SK-N-SH (cell line): Measurements from ENCODE around the gene RAPGEF4. TPM values are rescaled to one million over a fixed set of nuclear protein-coding genes. Genes with fewer than 3 reads are reported as not detected.

Experiments
- CTCF ChIA-PET: fragments of 300-600, 350-600 bp; formaldehyde crosslinking; extraction: SDS; loops from one replicate; lab custom pipeline; 2021; lab: Yijun Ruan, JAX
- POLR2A ChIA-PET: fragments of 350-600 bp; sonication (Branson Sonifier 250); formaldehyde crosslinking; extraction: SDS; loops from one replicate; lab custom pipeline; 2020; ENCODE audit warnings: antibody characterized with exemption, inconsistent platforms; lab: Yijun Ruan, JAX
- DNase-seq: peaks from one replicate; pipeline ENCODE4 v3.0.0; 2012
- H2AFZ ChIP-seq: fragments of 200-600 bp; sonication (generic); 2 replicates; pipeline ENCODE4 v1.8.1; 2016; ENCODE audit warnings: antibody characterized with exemption, mild to moderate bottlenecking, low read depth
- H3F3A ChIP-seq: fragments of 200-600 bp; sonication (generic); replicated peaks from 2 replicates; pipeline ENCODE3; 2016; ENCODE audit warnings: antibody characterized with exemption, mild to moderate bottlenecking; ENCODE audit not compliant: insufficient read depth
- H3K27ac ChIP-seq, 2 experiments: fragments of 200-500 bp in 1 of 2; fragments of 200-600 bp in 1 of 2; sonication (Bioruptor generic) in 1 of 2; sonication (generic), shearing (Covaris generic) in 1 of 2; 2 replicates each; pipeline versions ENCODE4 v1.5.1 to v1.6.1; 2014 to 2016; ENCODE audit warnings: low read depth in 2 of 2, inconsistent platforms in 1 of 2, low read length in 1 of 2, mild to moderate bottlenecking in 1 of 2, mixed read lengths in 1 of 2
- H3K27me3 ChIP-seq: fragments of 200-600 bp; sonication (generic), shearing (Covaris generic); 2 replicates; pipeline ENCODE4 v1.6.1; 2016; ENCODE audit warnings: mixed run types; ENCODE audit not compliant: insufficient read depth
- H3K36me3 ChIP-seq, 2 experiments: fragments of 200-500 bp in 1 of 2; fragments of 200-600 bp in 1 of 2; sonication (Bioruptor generic) in 1 of 2; sonication (generic) in 1 of 2; replicated peaks in 1 of 2; 2 replicates each; pipeline versions ENCODE3 to v1.5.1; 2014 to 2016; ENCODE audit warnings: low read length in 1 of 2, mild to moderate bottlenecking in 1 of 2; ENCODE audit not compliant: insufficient read depth in 2 of 2, control insufficient read depth in 1 of 2
- H3K4me1 ChIP-seq, 2 experiments: fragments of 200-500 bp in 1 of 2; fragments of 200-600 bp in 1 of 2; sonication (Bioruptor generic) in 1 of 2; sonication (generic), shearing (Covaris generic) in 1 of 2; 2 replicates each; pipeline versions ENCODE4 v1.5.1 to v1.6.1; 2014 to 2016; ENCODE audit warnings: low read depth in 1 of 2, low read length in 1 of 2, mixed run types in 1 of 2; ENCODE audit not compliant: insufficient read depth in 2 of 2, control insufficient read depth in 1 of 2
- H3K4me2 ChIP-seq: fragments of 200-600 bp; sonication (generic), shearing (Covaris generic); 2 replicates; pipeline ENCODE4 v1.6.1; 2017; ENCODE audit warnings: mixed run types
- H3K4me3 ChIP-seq, 2 experiments: fragments of 200-500 bp in 1 of 2; fragments of 200-600 bp in 1 of 2; sonication (Bioruptor generic) in 1 of 2; sonication (generic), shearing (Covaris generic) in 1 of 2; 2 replicates each; pipeline versions ENCODE4 v1.5.1 to v1.8.1; 2014 to 2016; ENCODE audit warnings: low read depth in 2 of 2, inconsistent platforms in 1 of 2, low read length in 1 of 2, mild to moderate bottlenecking in 1 of 2, mixed read lengths in 1 of 2, moderate library complexity in 1 of 2
- H3K79me2 ChIP-seq: fragments of 200-600 bp; sonication (generic); 2 replicates; pipeline ENCODE4 v1.8.1; 2017; ENCODE audit warnings: mild to moderate bottlenecking; ENCODE audit not compliant: insufficient read depth
- H3K9ac ChIP-seq: fragments of 200-600 bp; sonication (generic); 2 replicates; pipeline ENCODE4 v1.6.1; 2017; ENCODE audit warnings: mixed run types
- H3K9me2 ChIP-seq: fragments of 200-600 bp; sonication (generic); 2 replicates; pipeline ENCODE4 v1.6.1; 2017; ENCODE audit warnings: mixed run types
- H3K9me3 ChIP-seq: fragments of 200-600 bp; sonication (generic); 2 replicates; pipeline ENCODE4 v1.6.1; 2017; ENCODE audit warnings: mixed run types, mild to moderate bottlenecking, moderate library complexity
- H4K20me1 ChIP-seq: fragments of 200-600 bp; sonication (generic); 2 replicates; pipeline ENCODE4 v1.6.1; 2017; ENCODE audit warnings: mild to moderate bottlenecking, mixed run types; ENCODE audit not compliant: insufficient read depth
- EP300 ChIP-seq, 2 experiments: IDR thresholded peaks; 2 replicates each; pipeline versions ENCODE4 v1.4.0 to v1.6.1; 2012; ENCODE audit warnings: borderline replicate concordance in 1 of 2, low read depth in 1 of 2, low read length in 1 of 2
- EZH2phosphoT487 ChIP-seq: fragments of 200-600 bp; sonication (generic); IDR thresholded peaks from 2 replicates; pipeline ENCODE4 v1.6.1; 2017; ENCODE audit warnings: low read depth, mixed run types, mild to moderate bottlenecking, antibody characterized with exemption, moderate library complexity, borderline replicate concordance
- FOSL2 ChIP-seq: IDR thresholded peaks from 2 replicates; pipeline ENCODE4 v1.4.0; 2012; ENCODE audit warnings: low read depth, mild to moderate bottlenecking, moderate library complexity, borderline replicate concordance
- FOXJ3 ChIP-seq: sonication (generic); formaldehyde crosslinking; IDR thresholded peaks from 2 replicates; pipeline ENCODE4 v1.5.1; 2020; ENCODE audit warnings: mild to moderate bottlenecking, missing genetic modification reagents
- FOXM1 ChIP-seq: IDR thresholded peaks from 2 replicates; pipeline ENCODE4 v1.4.0; 2012; ENCODE audit warnings: low read depth, mild to moderate bottlenecking
- GATA2 ChIP-seq: sonication (generic); formaldehyde crosslinking; IDR thresholded peaks from 2 replicates; pipeline ENCODE4 v1.5.0; 2020; ENCODE audit warnings: mild to moderate bottlenecking, missing genetic modification reagents
- JUND ChIP-seq: IDR thresholded peaks from 2 replicates; pipeline ENCODE4 v1.4.0; 2012
- MXI1 ChIP-seq: IDR thresholded peaks from 2 replicates; pipeline ENCODE4 v1.6.1; 2012; ENCODE audit warnings: mild to moderate bottlenecking, low read depth, low read length, improper control_type of control experiment
- NFIC ChIP-seq: IDR thresholded peaks from 2 replicates; pipeline ENCODE4 v1.4.0; 2012; ENCODE audit warnings: borderline replicate concordance
- RAD21 ChIP-seq: IDR thresholded peaks from 2 replicates; pipeline ENCODE4 v1.6.1; 2012; ENCODE audit warnings: mild to moderate bottlenecking, low read length
- RCOR1 ChIP-seq: fragments of 150-350 bp; IDR thresholded peaks from 2 replicates; pipeline ENCODE4 v1.6.1; 2017; ENCODE audit warnings: antibody characterized with exemption, low read length
- REST ChIP-seq: IDR thresholded peaks from 2 replicates; pipeline ENCODE4 v1.6.1; 2012; ENCODE audit warnings: mild to moderate bottlenecking, low read depth, low read length, moderate library complexity
- RFX5 ChIP-seq: IDR thresholded peaks from 2 replicates; pipeline ENCODE4 v1.6.1; 2012; ENCODE audit warnings: mild to moderate bottlenecking, improper control_type of control experiment, low read length
- RXRA ChIP-seq: IDR thresholded peaks from 2 replicates; pipeline ENCODE4 v1.4.0; 2012; ENCODE audit warnings: low read depth, mild to moderate bottlenecking, borderline replicate concordance
- SIN3A ChIP-seq: IDR thresholded peaks from 2 replicates; pipeline ENCODE4 v1.6.1; 2012; ENCODE audit warnings: low read depth, mild to moderate bottlenecking, low read length, moderate library complexity, borderline replicate concordance
- TAF1 ChIP-seq: IDR thresholded peaks from 2 replicates; pipeline ENCODE4 v1.6.1; 2012; ENCODE audit warnings: low read depth, mild to moderate bottlenecking, low read length, moderate library complexity, borderline replicate concordance
- TCF12 ChIP-seq: IDR thresholded peaks from 2 replicates; pipeline ENCODE4 v1.4.0; 2012
- WGBS: methylation state at CpG from one replicate; pipeline ENCODE4 v1.1.6; 2017; ENCODE audit warnings: low lambda C conversion rate; 5-methylcytosine and 5-hydroxymethylcytosine counted together
- polyA plus RNA-seq, 3 experiments: library from polyadenylated mRNA; depleted of rRNA; stranded (reverse); fragments of >200 nt; gene quantifications; 2 replicates each; pipeline ENCODE4 v1.2.3, GENCODE V29; 2012
- TF ChIP-seq, protein P1 (sequence below): IDR thresholded peaks from 2 replicates; pipeline ENCODE4 v1.4.0; 2012; ENCODE audit warnings: low read depth, borderline replicate concordance
- TF ChIP-seq, protein P2 (sequence below): IDR thresholded peaks from 2 replicates; pipeline ENCODE4 v1.4.0; 2012; ENCODE audit warnings: low read depth, borderline replicate concordance
- TF ChIP-seq, protein P3 (sequence below): fragments of 200-600 bp; sonication (generic); IDR thresholded peaks from 2 replicates; pipeline ENCODE4 v1.6.1; 2017; ENCODE audit warnings: antibody characterized with exemption, mild to moderate bottlenecking, moderate library complexity
- TF ChIP-seq, protein P4 (sequence below): IDR thresholded peaks from 2 replicates; pipeline ENCODE4; 2012

RAPGEF4 gene
- polyA plus RNA-seq, 1 of the 3 experiments (the other 2 are of a cell fraction): 0.30 TPM

GRCh38 chr2:172977270-172978062, 241.8 kb downstream of the RAPGEF4 start (continued):
- TF ChIP-seq REST (no peak), RXRA (no peak), RCOR1 (no peak), MXI1 (no peak), FOXJ3 (no peak), EP300 (IDR thresholded peaks at IDR 0.05; ENCODE audit: borderline replicate concordance in 1 of 2, low read depth in 1 of 2, low read length in 1 of 2) (no peak), TAF1 (no peak), GATA2 (CRISPR knock-in tag) (no peak)
- TF ChIP-seq, protein P1, sequence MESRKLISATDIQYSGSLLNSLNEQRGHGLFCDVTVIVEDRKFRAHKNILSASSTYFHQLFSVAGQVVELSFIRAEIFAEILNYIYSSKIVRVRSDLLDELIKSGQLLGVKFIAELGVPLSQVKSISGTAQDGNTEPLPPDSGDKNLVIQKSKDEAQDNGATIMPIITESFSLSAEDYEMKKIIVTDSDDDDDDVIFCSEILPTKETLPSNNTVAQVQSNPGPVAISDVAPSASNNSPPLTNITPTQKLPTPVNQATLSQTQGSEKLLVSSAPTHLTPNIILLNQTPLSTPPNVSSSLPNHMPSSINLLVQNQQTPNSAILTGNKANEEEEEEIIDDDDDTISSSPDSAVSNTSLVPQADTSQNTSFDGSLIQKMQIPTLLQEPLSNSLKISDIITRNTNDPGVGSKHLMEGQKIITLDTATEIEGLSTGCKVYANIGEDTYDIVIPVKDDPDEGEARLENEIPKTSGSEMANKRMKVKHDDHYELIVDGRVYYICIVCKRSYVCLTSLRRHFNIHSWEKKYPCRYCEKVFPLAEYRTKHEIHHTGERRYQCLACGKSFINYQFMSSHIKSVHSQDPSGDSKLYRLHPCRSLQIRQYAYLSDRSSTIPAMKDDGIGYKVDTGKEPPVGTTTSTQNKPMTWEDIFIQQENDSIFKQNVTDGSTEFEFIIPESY: no peak
- TF ChIP-seq, protein P2, sequence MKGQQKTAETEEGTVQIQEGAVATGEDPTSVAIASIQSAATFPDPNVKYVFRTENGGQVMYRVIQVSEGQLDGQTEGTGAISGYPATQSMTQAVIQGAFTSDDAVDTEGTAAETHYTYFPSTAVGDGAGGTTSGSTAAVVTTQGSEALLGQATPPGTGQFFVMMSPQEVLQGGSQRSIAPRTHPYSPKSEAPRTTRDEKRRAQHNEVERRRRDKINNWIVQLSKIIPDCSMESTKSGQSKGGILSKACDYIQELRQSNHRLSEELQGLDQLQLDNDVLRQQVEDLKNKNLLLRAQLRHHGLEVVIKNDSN: no peak

- Histone ChIP-seq H3F3A (no peaks in the 10 kb centered on the region), H3K9ac (no peak overlapping the region), H2AFZ (no peak overlapping the region), H3K36me3 (no peaks in the 10 kb centered on the region), H3K9me3 (no peaks in the 10 kb centered on the region), H3K79me2 (no peaks in the 10 kb centered on the region), H3K27ac (no peak overlapping the region), H3K27me3 (no peaks in the 10 kb centered on the region; the same call in 1 of the 2 replicates), H3K9me2 (no peaks in the 10 kb centered on the region), H3K4me1 (no peaks in the 10 kb centered on the region), H4K20me1 (no peaks in the 10 kb centered on the region), H3K4me3 (no peak overlapping the region), H3K4me2 (no peak overlapping the region)
- CTCF ChIA-PET: interaction anchor here (1.3 kb wide), 1 partner anchor 46 kb away, joined by 3 read pairs; no protein-coding TSS in a partner anchor
- DNase-seq: no peak
- WGBS: 63% methylated on average over 2 of the region's 2 CpGs
- POLR2A ChIA-PET: no interaction called here
- TF ChIP-seq TAF1 (no peak), FOSL2 (no peak), JUND (no peak), RAD21 (no peak), EP300 (IDR thresholded peaks at IDR 0.05; ENCODE audit: borderline replicate concordance in 1 of 2, low read depth in 1 of 2, low read length in 1 of 2) (no peak), EZH2phosphoT487 (no peak), SIN3A (no peak), TCF12 (no peak), FOXM1 (no peak), RFX5 (no peak), NFIC (no peak)
- TF ChIP-seq, protein P3, sequence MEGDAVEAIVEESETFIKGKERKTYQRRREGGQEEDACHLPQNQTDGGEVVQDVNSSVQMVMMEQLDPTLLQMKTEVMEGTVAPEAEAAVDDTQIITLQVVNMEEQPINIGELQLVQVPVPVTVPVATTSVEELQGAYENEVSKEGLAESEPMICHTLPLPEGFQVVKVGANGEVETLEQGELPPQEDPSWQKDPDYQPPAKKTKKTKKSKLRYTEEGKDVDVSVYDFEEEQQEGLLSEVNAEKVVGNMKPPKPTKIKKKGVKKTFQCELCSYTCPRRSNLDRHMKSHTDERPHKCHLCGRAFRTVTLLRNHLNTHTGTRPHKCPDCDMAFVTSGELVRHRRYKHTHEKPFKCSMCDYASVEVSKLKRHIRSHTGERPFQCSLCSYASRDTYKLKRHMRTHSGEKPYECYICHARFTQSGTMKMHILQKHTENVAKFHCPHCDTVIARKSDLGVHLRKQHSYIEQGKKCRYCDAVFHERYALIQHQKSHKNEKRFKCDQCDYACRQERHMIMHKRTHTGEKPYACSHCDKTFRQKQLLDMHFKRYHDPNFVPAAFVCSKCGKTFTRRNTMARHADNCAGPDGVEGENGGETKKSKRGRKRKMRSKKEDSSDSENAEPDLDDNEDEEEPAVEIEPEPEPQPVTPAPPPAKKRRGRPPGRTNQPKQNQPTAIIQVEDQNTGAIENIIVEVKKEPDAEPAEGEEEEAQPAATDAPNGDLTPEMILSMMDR: no peak
- TF ChIP-seq, protein P4, sequence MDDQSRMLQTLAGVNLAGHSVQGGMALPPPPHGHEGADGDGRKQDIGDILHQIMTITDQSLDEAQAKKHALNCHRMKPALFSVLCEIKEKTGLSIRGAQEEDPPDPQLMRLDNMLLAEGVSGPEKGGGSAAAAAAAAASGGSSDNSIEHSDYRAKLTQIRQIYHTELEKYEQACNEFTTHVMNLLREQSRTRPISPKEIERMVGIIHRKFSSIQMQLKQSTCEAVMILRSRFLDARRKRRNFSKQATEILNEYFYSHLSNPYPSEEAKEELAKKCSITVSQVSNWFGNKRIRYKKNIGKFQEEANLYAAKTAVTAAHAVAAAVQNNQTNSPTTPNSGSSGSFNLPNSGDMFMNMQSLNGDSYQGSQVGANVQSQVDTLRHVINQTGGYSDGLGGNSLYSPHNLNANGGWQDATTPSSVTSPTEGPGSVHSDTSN: no peak
- TF ChIP-seq, protein P2: no peak
These were observed 242.4 kb downstream of the RAPGEF4 start for GRCh38 chr2:172978063-172978383.
